HT1080 (cell line): ENCODE data around the gene SLC12A5. TPM values are rescaled to one million over a fixed set of nuclear protein-coding genes. Genes with fewer than 3 reads are reported as not detected.

Experiments used
- DNase-seq: peaks from one replicate; pipeline ENCODE4 v3.0.0-alpha.2; 2015; ENCODE audit warnings: low read depth
- total RNA-seq: library from RNA; depleted of rRNA; stranded (reverse); fragments of >200 nt; shearing (Covaris generic); gene quantifications from 2 replicates; pipeline ENCODE4 v1.2.3, GENCODE V29; 2014

The SLC12A5 gene
- total RNA-seq, 1 experiment from 2014 or later, result 5.1 TPM

DNA sequence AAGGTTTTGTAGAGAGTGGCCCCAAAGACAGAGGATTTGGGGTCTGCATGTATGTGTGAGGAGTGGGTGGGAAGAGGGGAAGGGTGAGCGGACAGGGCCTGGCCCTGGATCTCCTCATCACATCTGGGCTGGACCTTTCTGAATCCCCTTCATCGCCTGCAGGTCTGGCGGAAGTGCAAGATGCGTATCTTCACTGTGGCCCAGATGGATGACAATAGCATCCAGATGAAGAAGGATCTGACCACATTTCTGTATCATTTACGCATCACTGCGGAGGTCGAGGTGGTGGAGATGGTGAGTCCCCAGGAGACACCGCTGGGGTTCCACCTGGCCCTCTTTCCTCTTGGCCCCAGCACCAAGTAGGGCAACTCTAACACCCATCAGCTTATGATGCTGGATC is 24.4 kb downstream of the SLC12A5 start:
- DNase-seq, result no peak

DNA sequence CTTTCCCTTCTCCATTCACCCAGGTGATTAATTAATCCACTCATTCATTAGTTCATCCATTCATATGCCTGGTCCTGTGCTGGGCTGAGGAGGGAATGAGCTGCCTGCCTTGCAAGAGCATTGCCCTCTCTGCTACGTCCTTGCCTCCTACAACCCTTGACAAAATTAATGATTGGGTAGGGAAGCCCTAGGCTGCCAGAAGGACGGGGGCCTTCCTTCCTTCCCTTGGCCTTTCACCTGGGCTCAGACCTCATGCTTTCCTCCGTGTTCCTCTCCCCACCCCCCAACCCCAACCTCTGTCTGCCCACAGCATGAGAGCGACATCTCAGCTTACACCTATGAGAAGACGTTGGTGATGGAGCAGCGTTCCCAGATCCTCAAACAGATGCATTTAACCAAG is 25.6 kb downstream of the SLC12A5 start:
- no peak for DNase-seq

DNA sequence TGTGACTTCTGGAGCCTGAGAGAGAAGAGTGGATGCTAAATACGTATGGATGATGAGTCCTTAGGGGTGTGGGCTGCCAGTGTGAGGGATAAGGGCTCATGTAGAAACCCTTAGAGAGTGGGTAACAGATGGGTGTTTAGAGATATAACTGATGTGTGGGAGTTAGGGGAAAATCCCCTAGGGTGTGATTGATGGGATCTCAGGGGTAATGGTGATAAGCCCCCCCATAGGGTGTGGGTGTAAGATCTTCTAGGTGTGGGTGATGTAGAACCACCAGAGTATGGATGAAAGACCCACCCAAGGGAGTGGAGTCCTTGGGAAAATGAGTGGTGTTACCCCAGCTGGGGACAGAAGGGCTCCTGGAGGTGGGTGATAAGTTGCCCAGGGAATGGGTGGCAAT is 26.3 kb downstream of the SLC12A5 start:
- DNase-seq, result no peak

DNA sequence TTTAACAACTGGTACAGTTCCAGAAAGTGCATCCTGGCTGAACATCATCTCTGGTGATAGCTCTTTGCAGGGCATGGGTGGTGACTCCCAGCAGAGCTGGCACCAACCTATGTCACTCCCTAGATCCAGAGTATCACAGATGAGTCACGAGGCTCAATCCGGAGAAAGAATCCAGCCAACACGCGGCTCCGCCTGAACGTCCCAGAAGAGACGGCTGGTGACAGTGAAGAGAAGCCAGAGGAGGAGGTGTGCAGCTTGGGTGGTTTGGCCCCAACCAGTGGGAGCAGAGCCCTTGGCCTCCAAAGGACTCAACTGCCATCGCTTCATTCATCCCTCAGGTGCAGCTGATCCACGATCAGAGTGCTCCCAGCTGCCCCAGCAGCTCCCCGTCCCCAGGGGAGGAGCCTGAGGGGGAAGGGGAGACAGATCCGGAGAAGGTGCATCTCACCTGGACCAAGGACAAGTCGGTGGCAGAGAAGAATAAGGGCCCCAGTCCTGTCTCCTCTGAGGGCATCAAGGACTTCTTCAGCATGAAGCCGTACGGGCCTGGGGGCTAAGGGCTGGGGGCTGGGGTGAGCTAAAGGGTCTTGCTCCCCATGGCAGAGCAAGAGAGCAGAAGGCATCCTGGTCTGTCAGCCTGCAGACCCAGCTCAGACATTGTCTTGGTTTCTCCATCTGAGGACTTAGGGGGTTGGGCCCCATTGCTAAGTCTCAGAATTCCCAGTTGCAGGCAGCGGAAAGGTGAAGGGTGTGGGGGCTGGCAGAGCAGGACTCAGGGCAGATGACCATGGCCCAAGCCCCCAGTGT is 27.2 kb downstream of the SLC12A5 start:
- DNase-seq, result no peak

DNA sequence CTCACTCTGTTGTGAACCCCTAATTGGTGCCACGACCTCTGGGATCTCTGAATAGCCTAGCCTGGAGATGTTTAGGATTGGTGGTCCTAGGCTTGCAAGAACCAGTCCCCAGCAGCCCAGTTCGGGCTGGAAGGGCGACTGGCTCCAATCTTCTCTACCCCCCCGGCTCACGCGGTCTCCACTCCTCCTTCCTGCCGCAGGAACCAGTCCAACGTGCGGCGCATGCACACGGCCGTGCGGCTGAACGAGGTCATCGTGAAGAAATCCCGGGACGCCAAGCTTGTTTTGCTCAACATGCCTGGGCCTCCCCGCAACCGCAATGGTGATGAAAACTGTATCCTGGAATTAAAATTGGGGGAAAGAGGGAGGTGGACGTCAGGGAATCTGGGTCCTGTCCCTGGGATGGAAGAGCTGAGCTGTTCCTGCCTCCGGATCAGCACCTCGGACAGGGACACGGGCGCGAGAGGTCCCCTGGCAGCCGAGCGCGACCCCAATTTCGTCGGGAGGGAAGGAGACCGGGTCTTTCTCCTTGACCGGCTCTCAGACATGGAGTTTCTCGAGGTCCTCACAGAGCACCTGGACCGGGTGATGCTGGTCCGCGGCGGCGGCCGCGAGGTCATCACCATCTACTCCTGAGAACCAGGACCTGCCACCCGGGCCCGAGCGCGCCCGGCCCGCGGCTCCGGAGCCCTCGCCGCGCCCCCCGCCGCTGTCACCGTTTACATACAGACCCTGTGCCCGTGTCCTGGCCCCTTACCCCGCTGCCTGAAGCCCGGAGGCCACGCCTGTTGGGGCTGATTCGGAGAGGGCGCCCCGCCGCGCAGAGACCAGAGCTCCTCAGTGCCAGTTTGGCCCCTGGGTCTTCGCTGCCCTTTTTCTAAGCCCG is 28.2 kb downstream of the SLC12A5 start:
- DNase-seq, result no peak

DNA sequence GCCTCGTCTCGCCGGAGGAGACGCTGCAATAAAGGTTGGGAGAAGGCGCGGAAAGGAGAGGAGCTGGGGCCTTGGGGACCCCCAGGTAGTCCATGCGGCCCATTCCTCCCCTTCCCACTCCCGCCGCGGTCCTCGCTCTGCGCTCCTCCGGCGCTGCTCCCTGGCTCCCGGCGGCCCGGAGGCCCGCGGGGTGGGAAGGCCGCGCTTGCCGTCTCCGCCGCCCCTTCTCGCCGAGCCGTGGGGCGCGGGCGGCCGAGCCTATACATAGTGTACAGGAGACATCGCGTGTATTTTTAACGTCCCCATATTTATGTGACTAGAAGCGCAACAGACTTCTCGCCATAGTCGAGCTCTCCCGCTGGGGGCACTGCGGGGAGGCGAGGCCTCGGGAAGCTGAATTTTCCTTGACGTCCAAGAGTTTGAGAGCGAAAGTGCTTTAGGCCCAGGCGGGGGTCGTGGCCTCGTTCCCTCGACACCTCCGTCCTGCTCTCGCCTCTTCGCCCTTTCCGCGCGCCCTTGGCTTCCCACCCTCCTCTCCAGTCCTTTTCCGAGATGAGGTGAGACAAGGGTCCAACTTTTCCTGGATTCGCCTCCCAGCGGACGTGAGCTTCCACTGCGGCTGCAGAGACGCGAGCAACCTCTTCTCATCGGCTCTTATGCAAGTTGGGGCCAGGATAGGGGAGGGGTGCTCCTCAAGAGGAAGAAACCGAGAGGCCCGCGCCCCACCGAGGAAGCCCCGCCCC is 29.0 kb downstream of the SLC12A5 start:
- DNase-seq, result no peak

DNA sequence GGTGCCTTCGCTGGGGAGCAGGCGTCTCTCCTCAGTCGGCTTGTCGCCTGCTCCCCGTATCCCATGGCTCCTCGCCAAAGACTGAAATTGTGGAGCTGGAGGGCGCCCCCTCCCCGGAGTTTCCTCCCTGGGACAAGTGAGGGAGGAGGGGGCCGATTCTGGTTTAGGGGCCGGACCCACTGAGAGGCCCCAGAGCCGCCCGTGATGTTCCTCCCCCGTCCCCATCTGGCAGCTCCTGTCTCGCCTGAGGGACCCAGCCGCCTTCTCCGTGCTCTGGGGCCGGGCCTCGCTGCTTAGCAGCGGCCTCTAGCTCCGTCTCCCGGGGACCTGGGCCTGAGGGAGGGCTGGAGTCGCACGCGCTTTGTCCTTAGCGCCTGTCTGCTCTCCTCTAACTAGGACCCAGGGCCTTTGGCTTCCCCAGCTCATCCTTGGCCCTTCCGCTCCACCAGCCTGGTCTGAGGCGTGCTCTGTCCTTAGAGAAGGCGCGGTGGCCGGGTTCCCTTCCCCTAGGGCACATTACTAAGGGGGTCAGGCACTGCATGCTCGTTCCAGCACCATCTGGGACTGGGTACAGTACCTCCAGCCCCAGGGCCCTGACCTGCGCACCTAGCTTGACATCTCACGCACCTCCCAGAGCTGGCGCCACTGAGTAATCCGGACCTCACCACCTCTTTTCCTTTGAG is 29.7 kb downstream of the SLC12A5 start:
- DNase-seq, result no peak

DNA sequence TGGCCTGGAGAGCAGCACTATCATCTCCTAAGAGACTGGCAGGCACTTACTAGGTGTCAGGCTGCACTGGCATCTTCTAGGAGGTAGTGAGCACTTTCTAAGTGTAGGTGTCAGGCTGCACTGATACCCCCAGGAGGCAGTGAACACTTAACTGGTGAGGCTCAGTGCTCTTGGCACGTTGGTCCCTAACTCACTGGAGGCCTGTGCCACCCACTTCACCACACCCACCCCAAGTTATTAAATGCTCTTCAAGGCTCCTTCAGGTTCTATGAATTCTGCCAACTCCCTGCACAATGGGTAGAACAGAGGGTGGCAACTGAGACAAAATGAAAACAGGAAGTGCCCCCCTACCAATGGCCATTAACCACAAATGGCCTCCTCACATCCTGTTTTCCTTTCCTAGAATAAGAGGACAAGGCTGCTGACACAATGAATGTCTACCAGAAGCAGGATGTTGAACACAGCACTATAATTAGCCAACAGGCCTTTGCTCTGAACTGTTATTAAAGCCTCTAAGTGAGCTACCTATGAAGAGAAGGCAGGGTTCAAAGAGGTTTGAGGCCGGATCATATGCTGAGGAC is 31.4 kb downstream of the SLC12A5 start:
- DNase-seq, result peak; percentile 53

DNA sequence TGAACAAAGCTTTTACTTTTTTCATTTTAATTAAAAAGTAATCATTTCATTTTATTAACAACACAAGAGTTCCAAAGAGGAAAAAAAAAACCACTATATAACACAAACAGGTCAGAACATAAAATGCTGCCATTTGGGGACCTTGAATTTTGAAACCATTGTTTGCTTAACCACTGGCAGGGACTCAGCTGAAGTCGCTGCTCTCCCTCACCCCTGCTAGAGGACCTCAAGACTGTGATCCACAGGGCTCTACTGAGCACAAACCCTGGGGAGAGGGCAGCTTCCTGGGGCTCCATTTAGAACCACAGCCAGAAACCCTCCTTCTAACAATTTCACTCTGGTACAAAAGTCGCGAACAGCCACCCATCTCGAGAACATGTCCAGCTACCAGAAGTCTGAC is 32.0 kb downstream of the SLC12A5 start:
- DNase-seq, result no peak

DNA sequence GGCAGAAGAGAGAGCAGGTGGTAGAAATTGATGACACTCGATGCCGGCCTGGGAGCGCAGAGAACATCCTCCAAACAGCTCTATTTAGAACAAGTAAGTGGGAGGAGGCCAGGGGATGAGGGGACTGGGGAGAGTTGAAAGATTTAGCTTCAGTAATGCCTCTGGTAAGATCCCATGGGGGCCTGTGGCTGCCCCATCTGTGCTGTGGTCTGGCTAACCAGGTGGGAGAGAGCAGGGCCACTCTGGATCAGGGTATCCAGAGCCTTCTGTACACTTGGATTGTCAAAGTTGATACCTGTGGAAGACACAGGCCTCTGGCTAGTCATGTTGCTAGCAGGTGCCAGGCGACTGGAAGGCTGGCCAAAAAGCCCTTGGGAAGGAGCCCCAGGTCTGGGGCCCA is 33.1 kb downstream of the SLC12A5 start:
- DNase-seq, result no peak

DNA sequence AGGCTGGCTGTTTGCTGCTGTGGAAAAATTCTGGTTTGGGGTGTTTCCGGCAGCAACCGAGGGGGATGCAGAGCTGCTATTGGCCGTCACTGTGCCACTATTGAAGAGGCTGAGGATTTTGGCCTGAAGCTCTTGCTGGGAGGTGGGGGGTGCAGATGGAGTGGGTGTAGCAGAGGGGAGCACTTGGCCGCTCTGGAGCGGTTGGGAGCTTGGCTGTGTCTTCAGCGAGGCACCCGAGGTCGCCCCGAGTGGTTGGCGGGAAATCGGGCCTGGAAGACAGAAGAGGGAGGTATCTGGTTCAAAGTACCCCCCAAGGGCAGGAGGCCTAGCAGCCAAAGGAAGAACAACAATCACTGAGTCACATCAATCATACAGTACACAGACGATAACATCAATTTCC is 33.6 kb downstream of the SLC12A5 start:
- DNase-seq, result no peak

DNA sequence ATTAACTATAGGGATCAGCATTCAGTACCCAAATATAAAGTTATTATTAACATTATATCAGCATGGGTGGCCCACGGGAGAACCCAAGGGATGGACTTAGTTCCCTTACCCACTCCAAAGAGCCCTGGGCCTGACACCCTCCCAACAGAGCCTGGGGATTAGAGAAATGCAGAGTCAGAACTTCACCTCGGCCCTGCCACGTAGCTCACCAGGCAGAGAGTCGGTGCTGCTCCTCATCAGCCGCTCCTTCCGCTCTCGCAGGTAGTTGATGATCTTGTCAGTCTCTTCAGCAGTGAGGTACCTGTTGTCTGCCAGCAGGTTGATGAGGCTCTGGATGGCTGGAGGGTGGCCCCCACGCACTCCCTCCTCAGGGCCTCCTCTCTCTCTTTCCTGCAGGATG is 34.1 kb downstream of the SLC12A5 start:
- DNase-seq, result no peak

DNA sequence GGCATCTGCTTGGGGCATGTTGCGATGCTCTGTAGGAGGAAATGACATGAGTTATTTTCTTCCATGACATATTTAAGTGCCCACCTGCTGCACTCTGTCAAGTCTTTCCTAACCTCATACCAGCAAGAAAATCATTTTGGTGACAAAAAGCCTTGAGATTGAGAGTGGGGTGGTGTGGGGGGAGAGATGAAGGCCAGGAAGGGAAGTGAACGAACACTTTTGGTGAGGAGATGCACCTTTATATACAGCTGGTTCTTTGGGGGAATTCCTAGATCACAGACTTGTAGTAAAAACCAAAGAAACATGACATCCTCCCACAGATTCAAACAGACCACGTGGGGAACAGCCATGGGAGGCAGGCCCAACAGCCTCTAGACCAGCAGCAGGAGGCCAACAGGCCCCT is 34.6 kb downstream of the SLC12A5 start:
- DNase-seq, result no peak

DNA sequence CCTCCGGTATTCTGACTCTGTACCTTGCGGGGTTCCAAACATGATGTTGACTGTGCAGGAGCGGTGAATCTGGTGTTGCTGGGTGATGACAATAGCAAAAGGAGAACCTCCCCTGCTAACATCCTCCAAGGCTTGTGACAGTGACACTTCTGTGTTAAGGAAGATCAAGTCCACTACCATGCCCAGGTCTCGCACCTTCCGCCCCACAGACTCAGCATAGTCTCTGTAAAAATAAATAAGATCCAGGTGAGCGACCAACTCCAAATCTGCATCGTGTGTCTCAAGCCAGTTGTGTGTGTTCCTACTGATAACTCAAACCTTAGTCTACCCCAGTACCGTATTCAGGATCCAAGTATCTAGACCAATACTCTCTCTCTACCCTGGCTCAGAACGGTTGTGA is 36.0 kb downstream of the SLC12A5 start:
- DNase-seq, result no peak

DNA sequence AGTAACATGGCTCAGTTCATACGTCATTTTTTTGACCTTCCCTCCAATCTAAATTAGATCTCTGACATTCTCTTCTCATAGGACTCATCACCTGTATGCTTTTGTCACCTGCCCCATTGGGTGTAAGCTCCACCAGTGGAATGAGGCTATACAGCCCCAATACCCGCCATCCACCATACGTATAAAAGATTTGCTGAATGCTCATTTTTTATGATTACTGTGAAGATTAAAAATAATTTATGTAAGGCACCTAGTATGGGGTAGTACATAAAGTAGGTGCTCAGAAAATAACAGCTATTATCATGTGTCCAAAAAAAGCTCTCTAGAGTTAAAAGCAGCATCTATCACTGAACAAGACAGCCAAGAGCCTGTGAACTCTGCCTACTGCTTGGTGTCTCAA is 36.7 kb downstream of the SLC12A5 start:
- no peak for DNase-seq

DNA sequence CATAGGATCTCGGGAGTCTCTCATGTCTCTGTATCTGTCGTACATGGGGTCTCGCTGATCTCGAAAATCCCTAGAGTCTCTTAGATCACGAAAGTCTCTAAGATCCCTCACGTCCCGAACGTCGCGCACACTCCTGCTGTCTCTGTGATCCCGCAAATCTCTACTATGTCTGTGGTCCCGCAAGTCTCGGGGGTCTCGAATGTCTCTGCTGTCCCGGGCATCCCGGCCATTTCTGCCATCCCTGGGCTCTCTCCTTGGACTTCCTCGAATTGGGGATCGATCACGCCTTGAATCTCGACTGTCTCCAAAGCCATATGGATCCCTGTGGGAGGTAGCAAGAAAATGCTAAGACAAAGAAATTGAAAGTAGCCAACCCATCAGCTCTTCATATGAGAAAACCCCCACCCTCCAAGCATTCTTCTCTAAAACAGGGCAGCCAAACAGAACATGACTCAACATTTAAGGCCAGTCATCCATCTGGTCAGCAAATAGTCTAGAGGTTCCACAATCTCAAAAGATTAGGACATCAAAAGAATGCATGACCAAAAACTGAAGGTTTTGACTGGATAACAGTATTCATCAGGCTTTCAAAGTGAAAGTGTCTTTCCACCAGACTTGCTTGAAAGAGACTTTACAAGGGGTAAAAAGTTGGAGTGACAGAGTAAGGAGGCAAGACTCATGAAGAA is 41.3 kb downstream of the SLC12A5 start:
- peak; percentile 31 for DNase-seq

DNA sequence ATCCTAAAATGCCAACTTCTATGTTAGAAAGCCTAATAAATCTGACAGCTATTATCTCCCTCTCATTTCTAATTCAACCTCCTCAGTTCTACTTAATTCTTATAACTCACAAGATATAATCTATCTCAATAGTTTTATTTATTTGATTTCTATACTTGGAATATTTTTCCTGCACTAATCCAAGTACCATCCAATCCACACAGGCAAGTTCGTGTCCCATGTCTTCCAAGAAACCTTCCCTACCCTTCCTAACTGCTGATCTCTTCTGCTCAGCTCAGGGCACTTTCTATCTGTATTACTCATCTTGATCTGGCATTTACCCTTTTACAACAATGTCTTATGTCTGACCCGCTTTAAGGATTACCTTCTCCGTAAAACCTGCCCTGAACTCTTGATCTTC is 42.6 kb downstream of the SLC12A5 start:
- DNase-seq, result no peak

DNA sequence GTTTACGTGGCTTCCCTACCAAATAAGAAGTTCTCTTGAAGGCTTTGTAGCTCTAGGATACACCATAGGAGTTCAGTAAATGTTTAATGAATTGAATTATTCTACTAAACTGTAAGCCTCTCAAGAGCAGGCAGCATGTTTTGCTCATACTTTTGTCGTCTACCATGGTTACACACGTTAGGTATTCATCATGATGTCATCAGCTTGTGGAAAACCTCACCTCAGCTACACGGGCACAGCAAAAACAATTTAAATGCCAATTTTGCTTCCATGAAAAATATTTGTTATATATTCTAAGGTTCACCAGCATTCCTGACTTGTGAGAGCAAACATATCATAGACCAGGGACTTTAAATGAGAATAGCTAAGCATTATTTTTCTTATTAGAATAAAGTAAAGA is 44.0 kb downstream of the SLC12A5 start:
- DNase-seq, result no peak

DNA sequence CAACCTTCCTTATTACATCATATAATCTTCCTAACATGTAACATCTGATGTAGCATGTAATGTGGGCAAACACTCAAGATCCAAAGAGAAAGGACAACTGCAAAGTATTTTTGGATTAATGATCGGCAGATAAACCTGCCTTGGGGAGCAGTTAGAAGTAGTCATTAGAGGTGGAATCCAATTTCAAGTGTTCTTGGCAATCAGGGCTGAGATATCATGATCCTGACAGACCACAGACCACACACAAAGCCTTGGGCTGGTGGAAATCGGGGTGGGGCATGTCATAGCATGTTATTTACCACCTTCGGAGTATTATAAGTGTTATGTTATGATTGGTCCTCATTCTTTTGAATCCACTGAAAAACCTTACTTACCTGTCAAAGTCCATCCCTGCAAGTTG is 44.4 kb downstream of the SLC12A5 start:
- no peak for DNase-seq

DNA sequence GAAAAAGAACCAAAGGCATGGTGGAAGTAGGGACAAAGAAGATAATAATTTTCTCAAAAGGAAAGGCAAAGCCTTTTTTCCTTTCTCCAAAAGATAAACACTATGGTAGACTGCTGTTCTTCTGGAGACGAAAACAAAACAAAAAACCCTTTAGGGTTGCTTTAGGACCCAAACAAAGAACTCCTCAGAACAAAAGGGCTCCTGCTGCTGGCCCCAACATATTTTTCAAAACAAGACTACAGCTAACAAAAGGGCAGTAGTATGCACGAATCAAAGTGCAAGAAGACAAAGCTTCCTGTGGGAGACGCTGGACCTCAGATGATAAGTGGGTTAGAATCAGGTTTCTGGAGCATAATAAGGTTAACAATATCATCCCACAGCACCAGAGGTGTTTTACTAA is 45.0 kb downstream of the SLC12A5 start:
- DNase-seq, result no peak
